SU-DHL-6 (cell line): Measurements from ENCODE around the gene MT1E.
"Not testable (repeated sequence)": the region's sequence is repeated elsewhere in the genome, so short reads cannot be mapped to it uniquely, and the experiment has no call there.

Experiments
- H2AFZ ChIP-seq: fragments of 200-600 bp; sonication (generic); 2 replicates; pipeline ENCODE4 v1.6.1; 2014; ENCODE audit warnings: low read depth, mild to moderate bottlenecking, moderate library complexity, mixed read lengths, antibody characterized with exemption, low read length; ENCODE audit not compliant: severe bottlenecking
- H3F3A ChIP-seq: fragments of 200-600 bp; shearing (Covaris generic); 2 replicates; pipeline ENCODE4 v1.6.0; 2016; ENCODE audit warnings: antibody characterized with exemption, mild to moderate bottlenecking; ENCODE audit not compliant: insufficient read depth
- H3K27ac ChIP-seq: fragments of 200-600 bp; sonication (generic); 2 replicates; pipeline ENCODE4 v1.5.1; 2016; ENCODE audit warnings: low read depth, mild to moderate bottlenecking, low read length, moderate library complexity, mixed read lengths
- H3K27me3 ChIP-seq: fragments of 200-600 bp; sonication (generic), shearing (Covaris generic); 2 replicates; pipeline ENCODE4 v1.6.0; 2014; ENCODE audit warnings: mild to moderate bottlenecking, low read length
- H3K36me3 ChIP-seq: fragments of 200-600 bp; sonication (generic); 2 replicates; pipeline ENCODE4 v1.6.1; 2014; ENCODE audit warnings: mild to moderate bottlenecking, low read length, mixed read lengths
- H3K4me2 ChIP-seq: fragments of 300-600, 200-600 bp; shearing (Covaris generic), sonication (generic); 2 replicates; pipeline ENCODE4 v1.6.0; 2014; ENCODE audit warnings: low read length, low read depth, mild to moderate bottlenecking; ENCODE audit not compliant: poor library complexity, severe bottlenecking
- H3K4me3 ChIP-seq: fragments of 200-600 bp; sonication (generic); 2 replicates; pipeline ENCODE4 v1.5.1; 2014; ENCODE audit warnings: antibody characterized with exemption, low read length, mild to moderate bottlenecking, mixed read lengths; ENCODE audit not compliant: insufficient read depth, poor library complexity, severe bottlenecking
- H3K79me2 ChIP-seq: fragments of 200-600 bp; sonication (generic); 2 replicates; pipeline ENCODE4 v1.6.1; 2014; ENCODE audit warnings: mild to moderate bottlenecking, low read length, moderate library complexity; ENCODE audit not compliant: insufficient read depth
- H3K9ac ChIP-seq: fragments of 200-600 bp; sonication (generic); 2 replicates; pipeline ENCODE4 v1.7.0; 2014; ENCODE audit warnings: mild to moderate bottlenecking, low read length
- H3K9me2 ChIP-seq: fragments of 200-600 bp; sonication (generic); replicated peaks from 2 replicates; pipeline ENCODE4 v1.6.1; 2014; ENCODE audit warnings: low read length; ENCODE audit not compliant: insufficient read depth
- H3K9me3 ChIP-seq: fragments of 200-600 bp; sonication (generic); 2 replicates; pipeline ENCODE4 v1.6.1; 2014; ENCODE audit warnings: low read length, mixed read lengths; ENCODE audit not compliant: insufficient read depth
- H4K20me1 ChIP-seq: fragments of 200-600 bp; sonication (generic); 2 replicates; pipeline ENCODE4 v1.6.1; 2014; ENCODE audit warnings: low read depth, mild to moderate bottlenecking, antibody characterized with exemption, low read length, moderate library complexity, mixed read lengths
- CTCF ChIP-seq: fragments of 200-600 bp; sonication (generic); IDR thresholded peaks from one replicate; pipeline ENCODE4 v1.5.1; 2017; ENCODE audit warnings: antibody characterized with exemption, mild to moderate bottlenecking, low read length, moderate library complexity; ENCODE audit not compliant: insufficient read depth, poor library complexity, severe bottlenecking
- EZH2phosphoT487 ChIP-seq: fragments of 200-600 bp; sonication (generic), shearing (Covaris generic); conservative IDR thresholded peaks from 2 replicates; pipeline ENCODE4 v1.6.1; 2018; ENCODE audit warnings: mild to moderate bottlenecking, antibody characterized with exemption, low read length, moderate library complexity, mixed read lengths

MT1E gene

DNA sequence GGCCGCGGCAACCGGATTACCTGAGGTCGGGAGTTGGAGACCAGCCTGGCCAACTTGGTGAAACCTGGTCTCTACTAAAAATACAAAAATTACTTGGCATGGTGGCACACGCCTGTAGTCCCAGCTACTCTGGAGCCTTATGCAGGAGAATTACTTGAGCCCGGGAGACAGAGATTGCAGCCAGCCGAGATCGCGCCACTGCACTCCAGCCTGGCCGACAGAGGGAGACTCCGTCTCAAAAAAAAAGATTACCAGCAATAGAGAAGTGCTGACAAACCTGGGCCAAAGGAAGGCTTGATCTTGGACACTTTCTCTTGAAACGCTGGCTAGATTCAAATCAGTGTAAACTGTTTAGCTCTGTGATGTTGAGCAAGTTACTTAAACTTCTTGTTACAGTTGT lies 48.3 kb downstream of the MT1E start:
- Histone ChIP-seq H2AFZ (no peak overlapping the region), H3K9me3 (no peaks in the 10 kb centered on the region), H3K36me3 (no peaks in the 10 kb centered on the region), H4K20me1 (no peaks in the 10 kb centered on the region), H3K4me2 (no peak overlapping the region), H3K4me3 (no peak overlapping the region), H3K79me2 (no peaks in the 10 kb centered on the region), H3K27ac (no peak overlapping the region), H3K9me2 (no peaks in the 10 kb centered on the region), H3K27me3 (no peaks in the 10 kb centered on the region), H3F3A (no peaks in the 10 kb centered on the region), H3K9ac (no peak overlapping the region)
- TF ChIP-seq EZH2phosphoT487, result no peak
- no peak for TF ChIP-seq CTCF

DNA sequence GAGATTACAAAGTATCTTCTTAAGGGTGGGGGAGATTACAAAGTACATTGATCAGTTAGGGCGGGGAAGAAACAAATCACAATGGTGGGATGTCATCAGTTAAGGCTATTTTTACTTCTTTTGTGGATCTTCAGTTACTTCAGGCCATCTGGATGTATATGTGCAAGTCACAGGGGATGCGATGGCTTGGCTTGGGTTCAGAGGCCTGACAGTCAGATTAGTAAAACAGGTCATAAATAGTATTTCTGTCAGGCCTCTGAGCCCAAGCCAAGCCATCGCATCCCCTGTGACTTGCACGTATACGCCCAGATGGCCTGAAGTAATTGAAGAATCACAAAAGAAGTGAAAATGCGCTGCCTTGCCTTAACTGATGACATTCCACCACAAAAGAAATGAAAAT lies 49.0 kb downstream of the MT1E start:
- H3K27me3 ChIP-seq, result not testable (repeated sequence)

DNA sequence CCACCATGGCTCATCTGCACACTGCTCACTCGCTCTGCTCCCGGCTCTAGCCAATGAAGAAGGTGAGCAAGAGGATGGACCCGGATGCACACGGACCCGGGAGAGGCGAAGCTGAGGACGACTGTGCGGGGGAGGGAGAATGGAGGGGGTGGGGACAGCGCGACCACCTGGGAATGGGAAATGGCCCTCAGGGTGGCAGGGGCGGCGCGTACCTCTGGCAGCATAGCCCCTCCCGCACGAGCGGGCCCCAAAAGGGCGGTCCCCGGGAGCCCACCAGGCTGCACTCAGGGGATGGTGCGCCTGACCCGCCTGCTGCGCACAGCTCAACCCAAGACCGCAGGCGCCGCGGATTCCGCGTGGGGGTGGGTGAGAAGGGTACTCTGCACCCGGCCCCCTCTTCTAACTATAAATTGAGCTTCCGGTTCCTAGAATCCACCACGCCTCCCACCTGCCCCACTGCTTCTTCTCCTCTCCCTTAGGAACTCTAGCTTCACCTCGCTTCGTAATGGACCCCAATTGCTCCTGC lies 50.2 kb downstream of the MT1E start:
- no peaks in the 10 kb centered on the region for H3K9me3 ChIP-seq
- H3K4me3 ChIP-seq, result no peak overlapping the region
- no peaks in the 10 kb centered on the region for H3K27me3 ChIP-seq
- no peak overlapping the region for H3K4me2 ChIP-seq
- no peaks in the 10 kb centered on the region for H4K20me1 ChIP-seq
- no peaks in the 10 kb centered on the region for H3K36me3 ChIP-seq
- no peaks in the 10 kb centered on the region for H3K9me2 ChIP-seq
- no peaks in the 10 kb centered on the region for H3K79me2 ChIP-seq
- TF ChIP-seq CTCF (no peak), EZH2phosphoT487 (no peak)
- no peak overlapping the region for H3K27ac ChIP-seq
- no peak overlapping the region for H3K9ac ChIP-seq
- H3F3A ChIP-seq, result no peaks in the 10 kb centered on the region
- no peak overlapping the region for H2AFZ ChIP-seq

More for the DNA sequence above, 49.0 kb downstream of the MT1E start:
- not testable (repeated sequence) for H3K4me2 ChIP-seq, H3K9me2 ChIP-seq, H3K79me2 ChIP-seq, H3K9ac ChIP-seq, H3K9me3 ChIP-seq, H3F3A ChIP-seq, H2AFZ ChIP-seq, H3K4me3 ChIP-seq, H4K20me1 ChIP-seq, H3K36me3 ChIP-seq, H3K27ac ChIP-seq
